ENCODE results near the gene LCA5L.

The LCA5L gene

GRCh38 chr21:39445321-39446269 is at the start of gene LCA5L:
Gene LCA5L, minus strand, starts transcription at chr21:39445778. Its CDS starts 17,285 bp downstream, at chr21:39428493.
- Histone ChIP-seq H3K9ac (ENCODE audit: low read depth, low read length) (peak within 1 kb of the TSS; percentile 84; the same call in 1 of the 2 replicates), H3K27ac (ENCODE audit: low read length) (peak within 1 kb of the TSS; percentile 64), H3K9me3 (ENCODE audit: insufficient read depth, low read depth, low read length) (no peaks in the 10 kb centered on the region), H3K4me3 (ENCODE audit: low read length) (peak within 1 kb of the TSS; percentile 91), H3K36me3 (ENCODE audit: insufficient read depth, low read depth, low read length) (no peaks in the 10 kb centered on the region), H3K4me1 (ENCODE audit: insufficient read depth, low read length) (peaks cover 8% of the 10 kb centered on the region), H3K27me3 (ENCODE audit: insufficient read depth, low read length) (peaks cover 6% of the 10 kb centered on the region)

- Histone ChIP-seq H3K9ac (ENCODE audit: low read depth, low read length) (no peak overlapping the region), H3K36me3 (ENCODE audit: insufficient read depth, low read depth, low read length) (no peaks in the 10 kb centered on the region), H3K9me3 (ENCODE audit: insufficient read depth, low read depth, low read length) (no peaks in the 10 kb centered on the region), H3K27ac (ENCODE audit: low read length) (no peak overlapping the region), H3K4me3 (ENCODE audit: low read length) (no peak overlapping the region), H3K27me3 (ENCODE audit: insufficient read depth, low read length) (no peaks in the 10 kb centered on the region), H3K4me1 (ENCODE audit: insufficient read depth, low read length) (no peaks in the 10 kb centered on the region)
Measured at GRCh38 chr21:39489380-39489924, 43.9 kb upstream of the LCA5L start.

- Histone ChIP-seq H3K9ac (ENCODE audit: low read depth, low read length) (no peak overlapping the region), H3K9me3 (ENCODE audit: insufficient read depth, low read depth, low read length) (no peaks in the 10 kb centered on the region), H3K36me3 (ENCODE audit: insufficient read depth, low read depth, low read length) (no peaks in the 10 kb centered on the region), H3K4me3 (ENCODE audit: low read length) (no peak overlapping the region), H3K27ac (ENCODE audit: low read length) (no peak overlapping the region), H3K27me3 (ENCODE audit: insufficient read depth, low read length) (no peaks in the 10 kb centered on the region), H3K4me1 (ENCODE audit: insufficient read depth, low read length) (no peaks in the 10 kb centered on the region)
Measured at GRCh38 chr21:39484711-39485276, 39.2 kb upstream of the LCA5L start.

- H3K36me3 ChIP-seq (ENCODE audit: insufficient read depth, low read depth, low read length), result no peaks in the 10 kb centered on the region
- no peak overlapping the region for H3K27ac ChIP-seq (ENCODE audit: low read length)
- H3K27me3 ChIP-seq (ENCODE audit: insufficient read depth, low read length), result no peaks in the 10 kb centered on the region
- H3K9ac ChIP-seq (ENCODE audit: low read depth, low read length), result no peak overlapping the region
- no peaks in the 10 kb centered on the region for H3K4me1 ChIP-seq (ENCODE audit: insufficient read depth, low read length)
- H3K4me3 ChIP-seq (ENCODE audit: low read length), result no peak overlapping the region
- no peaks in the 10 kb centered on the region for H3K9me3 ChIP-seq (ENCODE audit: insufficient read depth, low read depth, low read length)
Measured at GRCh38 chr21:39483917-39484316, 38.3 kb upstream of the LCA5L start.

DNA sequence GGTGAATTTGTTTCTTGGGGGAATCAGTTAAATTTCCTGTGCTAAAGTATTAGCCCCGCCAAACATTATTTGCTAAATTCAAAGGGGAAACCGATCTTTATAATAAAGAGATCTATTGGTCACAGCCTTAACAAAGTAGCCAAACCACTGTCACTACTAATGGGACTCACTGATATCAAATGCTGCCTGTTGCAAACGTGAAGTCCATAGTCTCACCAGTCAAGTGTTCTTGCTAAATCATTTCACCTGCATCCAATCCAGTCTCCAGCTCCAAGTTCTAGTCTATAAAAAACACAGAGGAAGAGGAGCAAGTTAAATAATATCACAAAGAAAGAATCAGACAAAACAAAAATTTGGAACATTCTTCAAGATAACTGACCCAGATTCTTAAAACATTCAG is 36.3 kb upstream of the LCA5L start:
- Histone ChIP-seq H3K27ac (ENCODE audit: low read length) (no peak overlapping the region), H3K4me1 (ENCODE audit: insufficient read depth, low read length) (no peaks in the 10 kb centered on the region), H3K27me3 (ENCODE audit: insufficient read depth, low read length) (no peaks in the 10 kb centered on the region), H3K36me3 (ENCODE audit: insufficient read depth, low read depth, low read length) (no peaks in the 10 kb centered on the region), H3K9me3 (ENCODE audit: insufficient read depth, low read depth, low read length) (no peaks in the 10 kb centered on the region), H3K9ac (ENCODE audit: low read depth, low read length) (no peak overlapping the region), H3K4me3 (ENCODE audit: low read length) (no peak overlapping the region)

DNA sequence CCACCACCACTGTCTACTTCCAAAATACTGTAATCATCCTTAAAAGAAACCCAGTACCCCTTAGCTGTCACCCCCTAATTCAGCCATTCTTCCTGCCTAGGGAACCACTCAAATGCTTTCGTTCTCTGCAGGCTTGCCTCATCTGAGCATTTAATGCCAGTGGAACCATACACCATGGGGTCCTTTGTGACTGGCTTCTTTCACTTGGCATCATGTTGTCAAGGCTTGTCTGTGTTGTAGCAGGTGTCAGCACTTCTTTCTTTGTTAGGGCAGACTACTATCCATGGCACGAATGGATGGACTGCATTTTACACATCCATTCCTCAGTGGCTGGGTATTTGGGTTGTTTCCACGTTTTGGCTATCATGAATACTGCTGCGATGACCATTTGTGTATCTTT is 34.7 kb upstream of the LCA5L start:
- Histone ChIP-seq H3K36me3 (ENCODE audit: insufficient read depth, low read depth, low read length) (no peaks in the 10 kb centered on the region), H3K27ac (ENCODE audit: low read length) (no peak overlapping the region), H3K9me3 (ENCODE audit: insufficient read depth, low read depth, low read length) (no peaks in the 10 kb centered on the region), H3K9ac (ENCODE audit: low read depth, low read length) (no peak overlapping the region), H3K4me3 (ENCODE audit: low read length) (no peak overlapping the region), H3K27me3 (ENCODE audit: insufficient read depth, low read length) (no peaks in the 10 kb centered on the region), H3K4me1 (ENCODE audit: insufficient read depth, low read length) (no peaks in the 10 kb centered on the region; the same call in 1 of the 2 replicates)

DNA sequence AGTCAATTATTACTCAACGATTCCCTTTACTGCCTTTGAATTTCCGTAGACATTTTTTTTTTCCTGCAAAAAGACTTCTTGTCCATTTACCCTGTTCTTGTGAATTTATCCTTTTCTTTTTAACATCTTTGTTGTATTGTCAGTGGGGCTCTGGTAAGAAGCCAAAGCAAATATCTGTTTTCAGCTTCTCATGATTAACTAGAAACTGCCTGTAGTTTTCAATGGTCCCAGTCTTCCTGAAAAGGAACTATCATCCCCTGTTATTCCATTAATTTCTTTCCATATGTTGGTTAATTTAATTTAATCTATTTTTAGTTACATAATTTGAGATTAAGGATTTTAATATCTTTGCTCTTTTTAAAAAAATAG is 34.2 kb upstream of the LCA5L start:
- Histone ChIP-seq H3K4me1 (ENCODE audit: insufficient read depth, low read length) (no peaks in the 10 kb centered on the region; the same call in 1 of the 2 replicates), H3K9ac (ENCODE audit: low read depth, low read length) (no peak overlapping the region), H3K27ac (ENCODE audit: low read length) (no peak overlapping the region), H3K4me3 (ENCODE audit: low read length) (no peak overlapping the region), H3K9me3 (ENCODE audit: insufficient read depth, low read depth, low read length) (no peaks in the 10 kb centered on the region), H3K27me3 (ENCODE audit: insufficient read depth, low read length) (no peaks in the 10 kb centered on the region), H3K36me3 (ENCODE audit: insufficient read depth, low read depth, low read length) (no peaks in the 10 kb centered on the region)

DNA sequence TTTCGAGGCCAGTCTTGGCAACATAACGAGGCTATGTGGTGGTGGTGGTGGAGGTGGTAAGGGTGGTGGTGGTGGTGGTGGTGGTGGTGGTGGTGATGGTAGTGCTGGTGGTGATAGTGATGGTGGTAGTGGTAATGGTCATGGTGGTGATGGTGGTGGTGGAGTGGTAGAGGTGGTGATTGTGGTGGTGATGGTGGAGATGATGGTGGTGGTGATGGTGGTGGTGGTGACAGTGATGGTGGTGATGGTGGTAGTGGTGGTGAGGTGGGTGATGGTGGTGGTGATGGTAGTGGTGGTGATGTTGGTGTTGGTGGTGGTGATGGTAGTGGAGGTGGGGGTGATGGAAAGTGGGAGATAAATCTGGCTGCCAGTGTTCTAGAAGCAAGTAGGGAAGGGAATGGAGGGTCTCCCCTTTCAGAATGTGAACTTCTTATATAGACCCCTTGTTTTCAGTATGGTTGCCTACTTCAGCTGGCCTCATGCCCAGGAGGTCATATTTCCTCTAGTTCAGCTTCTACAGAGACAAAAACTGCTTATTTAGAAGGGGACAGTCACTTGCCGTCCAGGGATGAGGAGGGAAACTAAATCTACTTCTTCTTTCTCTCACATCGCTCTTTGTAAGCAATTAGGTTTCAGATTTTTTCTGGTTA is 33.7 kb upstream of the LCA5L start:
- Histone ChIP-seq H3K9me3 (ENCODE audit: insufficient read depth, low read depth, low read length) (no peaks in the 10 kb centered on the region), H3K36me3 (ENCODE audit: insufficient read depth, low read depth, low read length) (no peaks in the 10 kb centered on the region), H3K4me3 (ENCODE audit: low read length) (no peak overlapping the region), H3K27me3 (ENCODE audit: insufficient read depth, low read length) (no peaks in the 10 kb centered on the region), H3K4me1 (ENCODE audit: insufficient read depth, low read length) (no peaks in the 10 kb centered on the region; the same call in 1 of the 2 replicates), H3K27ac (ENCODE audit: low read length) (no peak overlapping the region), H3K9ac (ENCODE audit: low read depth, low read length) (no peak overlapping the region)

GRCh38 chr21:39474611-39475010 is 29.0 kb upstream of the LCA5L start:
- Histone ChIP-seq H3K9ac (ENCODE audit: low read depth, low read length) (no peak overlapping the region), H3K9me3 (ENCODE audit: insufficient read depth, low read depth, low read length) (no peaks in the 10 kb centered on the region), H3K4me3 (ENCODE audit: low read length) (no peak overlapping the region), H3K36me3 (ENCODE audit: insufficient read depth, low read depth, low read length) (no peaks in the 10 kb centered on the region), H3K4me1 (ENCODE audit: insufficient read depth, low read length) (no peaks in the 10 kb centered on the region; the same call in 1 of the 2 replicates), H3K27me3 (ENCODE audit: insufficient read depth, low read length) (no peaks in the 10 kb centered on the region), H3K27ac (ENCODE audit: low read length) (no peak overlapping the region)

- H3K4me1 ChIP-seq (ENCODE audit: insufficient read depth, low read length), result no peaks in the 10 kb centered on the region; the same call in 1 of the 2 replicates
- no peak overlapping the region for H3K4me3 ChIP-seq (ENCODE audit: low read length)
- H3K27ac ChIP-seq (ENCODE audit: low read length), result no peak overlapping the region
- no peaks in the 10 kb centered on the region for H3K9me3 ChIP-seq (ENCODE audit: insufficient read depth, low read depth, low read length)
- no peaks in the 10 kb centered on the region for H3K36me3 ChIP-seq (ENCODE audit: insufficient read depth, low read depth, low read length)
- no peaks in the 10 kb centered on the region for H3K27me3 ChIP-seq (ENCODE audit: insufficient read depth, low read length)
- no peak overlapping the region for H3K9ac ChIP-seq (ENCODE audit: low read depth, low read length)
Measured at GRCh38 chr21:39472786-39473185, 27.2 kb upstream of the LCA5L start.

DNA sequence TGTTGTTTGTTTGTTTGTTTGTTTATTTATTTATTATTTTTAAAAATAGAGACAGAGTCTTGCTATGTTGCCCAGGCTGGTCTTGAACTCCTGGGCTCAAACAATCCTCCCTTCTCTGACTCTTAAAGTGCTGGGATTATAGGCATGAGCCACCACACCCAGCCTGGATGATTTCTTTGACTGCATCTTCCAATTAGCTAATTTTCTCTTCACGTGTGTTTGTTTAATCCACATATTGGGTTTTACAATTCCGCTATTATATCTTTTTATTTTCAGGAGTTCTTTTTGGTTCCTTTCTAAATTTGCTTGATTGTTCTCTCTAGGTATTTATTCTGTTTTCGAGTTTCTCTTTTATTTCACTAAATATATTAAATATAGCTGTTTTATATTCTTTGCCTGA is 26.0 kb upstream of the LCA5L start:
- H3K9me3 ChIP-seq (ENCODE audit: insufficient read depth, low read depth, low read length), result no peaks in the 10 kb centered on the region
- no peaks in the 10 kb centered on the region for H3K27me3 ChIP-seq (ENCODE audit: insufficient read depth, low read length)
- no peaks in the 10 kb centered on the region; the same call in 1 of the 2 replicates for H3K4me1 ChIP-seq (ENCODE audit: insufficient read depth, low read length)
- no peak overlapping the region for H3K4me3 ChIP-seq (ENCODE audit: low read length)
- H3K27ac ChIP-seq (ENCODE audit: low read length), result no peak overlapping the region
- H3K36me3 ChIP-seq (ENCODE audit: insufficient read depth, low read depth, low read length), result no peaks in the 10 kb centered on the region
- no peak overlapping the region for H3K9ac ChIP-seq (ENCODE audit: low read depth, low read length)

Measured in iPS-20b (cell line).